ENCODE results near the gene RHOD.

- TF ChIP-seq SMAD2 (IDR thresholded peaks at IDR 0.05; ENCODE audit: low read depth, low read length) (no peak), ELF4 (CRISPR knock-in tag; IDR thresholded peaks at IDR 0.05) (no peak), ZNF75A (CRISPR knock-in tag; IDR thresholded peaks at IDR 0.05) (no peak), SPI1 (IDR thresholded peaks at IDR 0.05; ENCODE audit: borderline replicate concordance, low read depth, low read length) (no peak), IRF1 (CRISPR knock-in tag; IDR thresholded peaks at IDR 0.05; ENCODE audit: borderline replicate concordance) (no peak), POLR2A (conservative IDR thresholded peaks at IDR 0.05) (no peak), REST (IDR thresholded peaks at IDR 0.05; ENCODE audit: borderline replicate concordance) (no peak), REST (CRISPR knock-in tag; IDR thresholded peaks at IDR 0.05; ENCODE audit: low read depth) (no peak)
Measured at GRCh38 chr11:67029146-67029545, 27.5 kb upstream of the RHOD start.

Data from K562 (cell line).